Activated CD4-positive, alpha-beta T cell treated with anti-CD3 and anti-CD28 coated beads, Interleukin-2, amount 50 U/mL, for 24 hours (primary cell): ENCODE results near the gene PATZ1.

Source experiments
- DNase-seq, 2 donors: peaks; one replicate each; pipeline ENCODE4 v3.0.0-alpha.2; 2020; ENCODE audit warnings: low read depth in 1 of 2, low spot score in 1 of 2

The PATZ1 gene

DNA sequence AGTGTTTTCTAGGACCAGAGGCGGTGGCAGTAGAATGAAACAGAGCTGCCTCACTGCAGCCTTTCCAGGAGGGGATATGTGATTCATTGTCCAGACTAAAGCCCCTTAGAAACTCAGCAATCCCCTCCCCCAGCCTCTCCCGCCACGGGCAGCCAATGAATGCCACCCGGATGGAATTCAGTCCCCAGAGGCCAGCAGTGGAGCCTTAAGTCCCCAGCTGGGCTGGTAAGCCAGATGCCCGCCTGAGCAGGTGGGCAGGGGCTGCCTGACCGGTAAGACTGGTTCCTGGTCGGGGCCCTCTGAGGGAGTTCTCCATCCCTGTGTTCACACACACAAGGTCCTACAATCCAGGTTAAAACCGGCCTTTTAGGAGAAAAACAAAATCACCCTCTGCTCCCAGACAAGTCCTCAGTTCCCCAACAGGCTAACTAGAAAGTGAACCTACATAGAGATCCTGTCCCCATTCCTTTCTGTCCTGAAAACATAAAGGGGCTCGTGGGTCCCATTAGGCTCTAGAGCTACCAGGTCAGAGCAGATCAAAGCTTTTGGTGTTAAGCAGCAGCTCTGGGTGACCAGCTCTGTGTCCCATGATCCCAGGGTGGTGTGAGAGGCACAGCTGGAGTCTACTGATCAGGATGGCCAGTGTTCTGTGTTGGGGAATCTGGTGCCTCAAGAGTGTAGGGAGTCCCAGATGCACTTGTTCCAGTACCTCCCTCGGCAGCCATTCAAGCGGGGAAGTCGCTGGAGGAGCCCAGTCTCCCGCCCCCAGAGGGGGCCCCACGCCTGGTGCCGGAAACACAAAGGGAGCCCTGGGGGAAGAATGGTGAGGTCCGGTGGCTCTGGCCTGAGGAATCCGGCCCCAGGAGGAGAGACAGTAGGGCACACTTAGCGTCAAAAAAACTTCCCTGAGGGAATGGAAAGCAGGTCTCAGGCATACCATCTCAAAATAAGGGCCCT is 2.6 kb downstream of the PATZ1 start:
- DNase-seq, result peak in 1 of 2 donors; percentile 23

- no peak for DNase-seq
These were observed 3.6 kb downstream of the PATZ1 start for GRCh38 chr22:31342389-31343140.

DNA sequence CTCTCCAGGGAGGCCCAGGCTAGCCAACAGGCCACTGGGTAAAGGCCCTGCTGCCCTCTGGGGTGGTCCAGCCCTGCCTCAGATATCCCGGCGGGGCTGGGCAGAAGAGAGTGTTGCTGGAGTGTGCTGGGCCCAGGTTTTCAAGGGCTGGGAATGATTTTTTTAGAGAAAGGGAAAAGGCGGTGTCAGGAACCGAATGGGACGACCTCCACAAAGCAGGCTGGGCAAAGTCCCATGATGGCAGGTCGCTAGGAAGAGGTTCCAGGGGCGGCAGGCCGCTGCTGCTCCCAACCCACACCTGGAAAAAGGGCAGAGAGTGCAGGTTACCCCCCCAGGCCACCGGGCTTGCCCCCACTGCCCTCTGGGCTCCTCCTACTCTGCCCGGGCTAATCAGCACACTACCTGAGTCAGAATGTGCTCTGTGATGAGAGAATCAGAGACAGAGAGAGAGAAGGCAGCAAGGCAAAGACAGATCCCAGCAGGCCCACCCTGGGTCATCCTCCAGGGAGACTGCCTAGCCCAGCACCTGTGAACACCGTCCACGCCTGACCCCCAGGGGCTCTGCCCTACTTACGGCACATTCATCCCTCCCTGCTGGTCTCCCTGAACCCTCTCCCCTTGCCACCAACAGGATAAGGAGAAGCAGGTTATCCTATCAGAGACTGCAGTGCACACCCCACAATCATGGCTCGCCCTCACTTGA is 4.6 kb downstream of the PATZ1 start:
- no peak for DNase-seq

DNA sequence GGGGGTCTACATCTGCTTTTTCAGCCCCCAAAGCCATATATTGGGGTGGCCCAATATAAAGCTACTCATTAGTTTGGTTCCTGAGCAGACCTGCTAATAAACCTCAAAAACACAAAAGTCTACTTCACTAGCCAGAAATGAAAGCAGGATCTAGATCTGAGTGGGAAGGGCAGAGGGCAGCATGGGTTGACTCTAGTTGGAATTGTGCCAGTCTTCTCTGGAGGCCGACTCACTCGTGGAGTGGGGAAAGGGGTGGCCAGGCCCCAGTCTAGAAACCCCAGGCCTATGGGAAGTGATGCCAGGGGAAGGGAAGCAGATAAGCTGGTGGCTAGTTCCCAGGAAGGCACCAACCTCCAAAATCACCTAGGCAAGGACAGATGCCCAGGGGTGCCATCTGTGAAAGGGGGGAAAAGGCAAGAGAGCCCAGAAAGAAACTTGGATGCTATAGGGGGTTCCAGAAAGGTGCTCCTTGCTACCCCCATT is 5.3 kb downstream of the PATZ1 start:
- no peak for DNase-seq

GRCh38 chr22:31340360-31340759 is 5.8 kb downstream of the PATZ1 start:
- no peak for DNase-seq

GRCh38 chr22:31339148-31339832 is 6.9 kb downstream of the PATZ1 start:
- no peak for DNase-seq

GRCh38 chr22:31337178-31337577 is 9.0 kb downstream of the PATZ1 start:
- DNase-seq, result no peak

DNA sequence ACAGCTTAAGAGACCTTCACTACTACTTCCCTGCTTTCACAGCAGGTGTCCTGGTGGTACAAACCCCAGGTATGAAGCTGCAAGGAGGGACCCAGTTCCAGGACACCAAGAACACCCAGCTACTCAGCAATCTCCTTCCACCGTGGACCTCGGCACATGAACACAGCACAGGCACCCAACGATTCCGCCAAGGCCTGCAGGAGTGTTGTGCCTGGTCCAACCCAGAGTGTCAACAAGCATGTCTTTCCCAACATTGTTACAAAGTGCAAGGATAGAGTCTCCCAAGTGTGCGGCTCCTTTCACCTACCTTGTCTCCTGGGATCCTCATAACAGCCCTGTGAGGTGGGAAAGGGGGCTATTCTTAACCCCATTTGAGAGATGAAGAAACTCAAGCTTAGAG is 11.8 kb downstream of the PATZ1 start:
- DNase-seq, result no peak

- no peak for DNase-seq
These were observed 12.5 kb downstream of the PATZ1 start for GRCh38 chr22:31333641-31334040.

GRCh38 chr22:31332886-31333285 is 13.3 kb downstream of the PATZ1 start:
- no peak for DNase-seq

GRCh38 chr22:31332010-31332409 is 14.1 kb downstream of the PATZ1 start:
- no peak for DNase-seq

DNA sequence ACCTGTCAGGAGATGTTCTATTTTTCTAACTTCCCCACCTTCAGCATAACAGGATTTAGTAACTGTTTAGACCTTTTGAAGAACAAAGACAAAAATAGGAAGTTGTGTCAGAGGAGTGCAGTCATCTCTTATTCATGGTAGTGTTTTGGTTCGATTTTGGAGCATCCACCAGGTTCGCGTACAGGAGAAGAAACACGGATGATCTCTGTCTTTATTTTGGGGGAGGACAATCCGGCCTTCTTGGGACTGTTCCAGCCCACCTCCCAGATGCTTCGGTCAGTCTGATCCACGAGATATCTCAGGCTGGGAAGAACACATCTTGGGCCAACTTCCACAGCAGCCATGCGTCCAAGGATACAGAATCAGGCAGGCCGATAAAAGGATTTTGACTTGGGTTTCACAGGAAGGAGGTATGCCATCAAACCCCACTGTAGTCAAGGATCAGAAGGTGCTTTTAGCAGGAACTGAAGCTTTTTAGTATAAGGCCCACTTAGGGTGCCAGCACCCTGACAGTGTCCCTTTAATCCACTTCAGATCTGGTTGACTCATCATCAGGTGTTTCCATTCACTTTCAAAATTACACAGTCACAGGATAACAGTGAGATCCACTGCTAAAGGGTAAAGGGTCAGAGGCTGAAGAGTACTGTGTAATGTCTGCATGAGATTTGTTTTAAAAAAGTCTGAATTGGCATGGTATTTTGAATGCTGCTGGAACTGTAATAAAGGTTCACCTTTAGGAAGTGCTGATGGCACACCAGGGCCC is 16.5 kb downstream of the PATZ1 start:
- DNase-seq, result no peak

DNA sequence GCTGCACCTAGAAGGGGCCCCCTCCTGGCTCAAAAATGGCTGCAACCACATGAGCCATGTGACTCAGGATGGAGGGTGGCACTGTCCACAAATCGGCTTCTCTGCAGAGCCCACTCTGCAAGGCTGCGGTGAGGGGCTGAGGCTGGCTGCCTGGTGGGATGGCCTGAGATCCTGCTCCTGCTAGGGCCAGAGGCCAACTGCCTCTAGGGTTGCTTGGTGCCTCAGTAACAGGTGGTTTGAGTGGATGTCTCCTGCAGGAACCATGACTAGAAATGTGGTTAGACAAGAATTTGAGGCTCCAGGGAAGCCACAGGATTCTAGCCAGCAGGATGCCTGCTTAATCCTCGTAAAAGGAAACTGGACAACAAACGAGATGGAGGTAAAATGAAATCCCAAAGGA is 17.1 kb downstream of the PATZ1 start:
- DNase-seq, result no peak

- DNase-seq, result no peak
These were observed 17.6 kb downstream of the PATZ1 start for GRCh38 chr22:31328544-31328960.

GRCh38 chr22:31327806-31328543 is 18.2 kb downstream of the PATZ1 start:
- no peak for DNase-seq

DNA sequence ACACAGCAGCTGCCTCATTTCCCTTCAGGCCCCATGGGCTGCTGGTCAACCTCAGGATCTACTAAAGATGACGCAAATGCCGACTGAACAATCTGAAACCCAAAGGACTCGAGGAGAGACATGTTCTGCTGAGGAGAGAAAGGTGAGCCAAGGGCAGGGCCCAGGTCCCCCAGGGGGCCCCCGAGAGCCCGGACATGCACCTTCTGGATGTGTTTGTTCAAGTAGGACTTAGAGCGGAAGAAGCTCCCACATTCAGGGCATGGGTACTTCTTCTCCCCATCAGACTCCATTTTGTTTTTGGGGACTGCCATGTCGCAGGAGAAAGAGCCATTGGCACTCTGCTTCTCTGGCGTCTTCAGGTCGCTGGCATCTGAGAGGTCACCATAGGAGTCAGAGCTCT is 19.3 kb downstream of the PATZ1 start:
- DNase-seq, result no peak

GRCh38 chr22:31323578-31324550 is 22.3 kb downstream of the PATZ1 start:
- DNase-seq, result no peak

DNA sequence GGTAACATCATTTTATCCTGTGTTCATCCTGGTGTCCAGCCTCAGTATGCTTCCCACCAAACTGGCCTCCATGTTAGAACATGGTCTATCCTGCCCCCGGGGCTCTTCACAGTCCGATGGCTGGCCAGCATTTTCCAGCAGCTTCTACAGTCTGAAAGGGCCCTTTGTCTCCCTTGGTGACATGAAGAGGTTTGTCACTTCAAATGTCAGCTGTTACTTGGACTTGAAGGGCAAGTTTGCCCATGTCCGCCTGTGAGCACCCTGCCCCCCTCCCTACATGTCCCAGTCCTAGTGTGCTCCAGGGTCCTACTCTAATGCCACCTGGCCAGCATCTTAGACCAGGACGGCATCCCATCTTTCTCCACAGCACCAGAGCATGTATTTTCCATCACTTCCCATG is 24.7 kb downstream of the PATZ1 start:
- no peak for DNase-seq
